Measurements from ENCODE around the gene MALRD1.

The MALRD1 gene

GRCh38 chr10:19048489-19048888 lies at the start of gene MALRD1:
TSS of gene MALRD1 (plus strand) at chr10:19048801. CDS start at chr10:19048939, 138 bp downstream.
- DNase-seq (ENCODE audit: low spot score), result no peak
- TF ChIP-seq, protein P1, sequence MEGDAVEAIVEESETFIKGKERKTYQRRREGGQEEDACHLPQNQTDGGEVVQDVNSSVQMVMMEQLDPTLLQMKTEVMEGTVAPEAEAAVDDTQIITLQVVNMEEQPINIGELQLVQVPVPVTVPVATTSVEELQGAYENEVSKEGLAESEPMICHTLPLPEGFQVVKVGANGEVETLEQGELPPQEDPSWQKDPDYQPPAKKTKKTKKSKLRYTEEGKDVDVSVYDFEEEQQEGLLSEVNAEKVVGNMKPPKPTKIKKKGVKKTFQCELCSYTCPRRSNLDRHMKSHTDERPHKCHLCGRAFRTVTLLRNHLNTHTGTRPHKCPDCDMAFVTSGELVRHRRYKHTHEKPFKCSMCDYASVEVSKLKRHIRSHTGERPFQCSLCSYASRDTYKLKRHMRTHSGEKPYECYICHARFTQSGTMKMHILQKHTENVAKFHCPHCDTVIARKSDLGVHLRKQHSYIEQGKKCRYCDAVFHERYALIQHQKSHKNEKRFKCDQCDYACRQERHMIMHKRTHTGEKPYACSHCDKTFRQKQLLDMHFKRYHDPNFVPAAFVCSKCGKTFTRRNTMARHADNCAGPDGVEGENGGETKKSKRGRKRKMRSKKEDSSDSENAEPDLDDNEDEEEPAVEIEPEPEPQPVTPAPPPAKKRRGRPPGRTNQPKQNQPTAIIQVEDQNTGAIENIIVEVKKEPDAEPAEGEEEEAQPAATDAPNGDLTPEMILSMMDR (IDR thresholded peaks at IDR 0.05; ENCODE audit: extremely low read depth, missing control alignments), result no peak

- DNase-seq (ENCODE audit: low spot score), result no peak
- TF ChIP-seq, protein P1 (IDR thresholded peaks at IDR 0.05; ENCODE audit: extremely low read depth, missing control alignments), result no peak
Observed at GRCh38 chr10:19003341-19003740, 45.3 kb upstream of the MALRD1 start.

GRCh38 chr10:19012111-19012510 lies 36.5 kb upstream of the MALRD1 start:
- no peak for DNase-seq (ENCODE audit: low spot score)

GRCh38 chr10:19014034-19014433 lies 34.6 kb upstream of the MALRD1 start:
- DNase-seq (ENCODE audit: low spot score), result no peak
- TF ChIP-seq, protein P1 (IDR thresholded peaks at IDR 0.05; ENCODE audit: extremely low read depth, missing control alignments), result no peak

More at GRCh38 chr10:19012111-19012510, 36.5 kb upstream of the MALRD1 start:
- TF ChIP-seq, protein P1 (IDR thresholded peaks at IDR 0.05; ENCODE audit: extremely low read depth, missing control alignments), result no peak

DNA sequence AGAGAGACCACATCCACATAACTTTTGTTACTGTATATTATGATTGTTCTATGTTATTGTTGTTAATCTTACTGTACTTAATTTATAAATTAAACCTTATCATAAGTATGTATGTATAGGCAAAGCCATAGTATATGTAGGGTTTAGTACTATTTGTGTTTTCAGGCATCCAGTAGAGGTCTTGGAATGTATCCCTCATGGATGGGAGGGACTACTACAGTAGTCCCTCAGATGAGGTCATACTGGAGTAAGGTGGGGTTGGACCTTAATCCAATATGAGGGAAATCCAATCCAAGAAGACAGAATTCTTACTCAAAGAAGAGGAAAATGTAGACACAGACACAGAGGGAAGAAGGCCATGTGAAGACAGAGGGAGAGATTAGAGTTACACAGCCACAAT lies 34.1 kb upstream of the MALRD1 start:
- TF ChIP-seq, protein P1 (IDR thresholded peaks at IDR 0.05; ENCODE audit: extremely low read depth, missing control alignments), result no peak
- no peak for DNase-seq (ENCODE audit: low spot score)

DNA sequence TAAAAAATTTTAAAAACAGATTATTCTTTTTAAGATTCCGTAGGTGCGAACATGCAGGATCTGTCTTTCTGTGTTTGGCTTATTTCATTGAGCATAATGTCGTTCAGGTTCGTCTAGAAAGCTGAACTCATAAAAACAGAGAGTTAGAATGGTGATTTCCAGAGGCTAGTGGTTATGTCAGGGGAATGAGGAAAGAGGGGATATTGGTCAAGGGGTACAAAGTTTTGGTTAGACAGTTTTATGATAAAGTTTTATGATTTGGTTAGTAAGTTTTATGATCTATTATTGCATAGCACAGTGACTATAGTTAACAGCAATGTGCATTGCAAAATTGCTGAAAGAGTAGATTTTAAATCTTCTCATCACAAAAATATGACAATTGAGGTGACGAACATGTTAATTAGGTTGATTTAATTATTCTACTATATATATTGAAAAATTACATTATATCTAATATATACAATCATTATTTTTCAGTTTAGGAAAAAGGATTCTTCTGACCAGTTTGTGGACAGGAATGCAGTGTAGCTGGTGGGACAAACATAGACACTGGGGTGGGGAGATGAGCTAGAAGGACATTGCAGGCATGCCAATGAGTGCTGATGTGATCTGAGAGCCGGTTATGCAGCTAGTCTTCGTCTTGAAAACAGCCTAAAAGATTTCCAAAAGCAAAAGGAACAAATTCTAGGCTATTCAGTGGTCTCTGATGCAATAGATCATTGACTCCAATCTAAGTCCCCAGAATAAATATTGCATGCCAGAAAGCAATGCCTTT lies 31.3 kb upstream of the MALRD1 start:
- TF ChIP-seq, protein P1 (IDR thresholded peaks at IDR 0.05; ENCODE audit: extremely low read depth, missing control alignments), result no peak

GRCh38 chr10:19021162-19021561 lies 27.4 kb upstream of the MALRD1 start:
- TF ChIP-seq, protein P1 (IDR thresholded peaks at IDR 0.05; ENCODE audit: extremely low read depth, missing control alignments), result no peak
- no peak for DNase-seq (ENCODE audit: low spot score)

More for the DNA sequence above, 31.3 kb upstream of the MALRD1 start:
- no peak for DNase-seq (ENCODE audit: low spot score)
